Fibroblast of peridontal ligament (primary cell): ENCODE data around the gene DCAF4.
"Not testable (repeated sequence)": the region's sequence is repeated elsewhere in the genome, so short reads cannot be mapped to it uniquely, and the experiment has no call there.

Experiments used
- DNase-seq: peaks from one replicate; pipeline ENCODE4 v3.0.0-alpha.2; 2010; ENCODE audit errors: extremely low read depth

Gene DCAF4

GRCh38 chr14:72932893-72933292 is 6.6 kb downstream of the DCAF4 start:
- DNase-seq = no peak

DNA sequence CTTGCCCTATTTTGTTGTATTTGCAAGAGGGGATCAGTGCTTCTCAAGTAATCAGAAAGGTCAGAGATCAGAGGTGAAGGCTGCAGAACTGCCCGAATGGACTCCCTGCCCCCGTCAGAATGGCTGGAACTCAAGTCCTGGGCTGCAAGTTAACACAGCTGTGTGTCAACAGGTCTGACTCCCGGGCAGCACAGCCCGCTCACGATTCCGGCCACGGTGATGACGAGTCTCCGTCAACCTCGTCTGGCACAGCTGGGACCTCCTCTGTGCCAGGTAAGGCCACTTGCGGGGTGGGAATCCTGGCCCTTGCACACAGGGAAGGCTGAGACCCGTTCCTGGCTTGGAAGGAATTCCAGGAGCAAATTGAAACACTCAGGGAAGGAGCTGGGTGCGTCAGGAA is 13.4 kb downstream of the DCAF4 start:
- no peak for DNase-seq

- DNase-seq = no peak
These were observed 15.2 kb downstream of the DCAF4 start for GRCh38 chr14:72941286-72941985.

DNA sequence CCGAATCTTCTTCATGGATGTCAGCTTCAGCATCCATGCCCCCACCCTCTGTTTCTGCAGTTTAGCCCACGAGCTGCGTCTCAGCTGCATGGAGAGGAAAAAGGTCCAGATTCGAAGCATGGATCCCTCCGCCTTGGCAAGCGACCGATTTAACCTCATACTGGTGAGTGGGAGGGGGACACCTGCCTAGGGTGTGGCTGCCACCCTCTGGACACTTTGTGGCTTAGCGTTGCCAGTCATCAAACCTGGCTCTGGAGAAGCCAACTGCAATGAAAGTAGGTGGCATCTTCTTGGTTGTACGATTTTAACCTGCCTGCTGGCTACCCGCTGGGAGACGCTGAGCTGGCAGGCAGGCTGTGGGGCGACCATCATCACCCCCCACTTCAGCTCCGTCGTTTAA is 16.7 kb downstream of the DCAF4 start:
- DNase-seq = no peak

DNA sequence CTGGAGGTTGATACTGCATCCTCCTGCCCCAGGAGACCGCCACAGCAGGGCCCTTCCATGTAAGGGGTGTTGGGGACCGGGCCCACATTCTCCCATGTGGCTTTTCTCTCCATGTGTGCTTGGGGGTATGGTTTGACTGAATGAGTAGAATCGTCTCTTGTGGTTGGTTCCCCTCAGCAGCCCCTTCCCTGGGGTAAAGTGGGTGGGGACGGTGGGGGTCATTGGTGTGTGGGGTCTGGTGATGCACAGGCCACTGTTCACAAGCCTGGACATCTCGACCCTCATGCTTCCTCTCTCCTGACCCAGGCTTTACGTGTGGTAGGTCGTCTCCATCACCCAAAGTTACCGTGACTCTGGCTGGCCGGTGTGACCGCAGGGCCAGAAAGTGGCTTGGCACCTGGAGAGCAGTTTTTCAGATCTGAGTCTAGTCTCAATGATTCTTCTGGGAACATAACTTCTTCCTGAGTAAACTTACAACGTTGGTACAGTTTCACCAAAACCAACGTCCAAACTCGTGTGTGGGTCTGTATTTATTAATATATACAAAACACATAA is 17.7 kb downstream of the DCAF4 start:
- no peak for DNase-seq

GRCh38 chr14:72945356-72946027 is 19.2 kb downstream of the DCAF4 start:
- no peak for DNase-seq

DNA sequence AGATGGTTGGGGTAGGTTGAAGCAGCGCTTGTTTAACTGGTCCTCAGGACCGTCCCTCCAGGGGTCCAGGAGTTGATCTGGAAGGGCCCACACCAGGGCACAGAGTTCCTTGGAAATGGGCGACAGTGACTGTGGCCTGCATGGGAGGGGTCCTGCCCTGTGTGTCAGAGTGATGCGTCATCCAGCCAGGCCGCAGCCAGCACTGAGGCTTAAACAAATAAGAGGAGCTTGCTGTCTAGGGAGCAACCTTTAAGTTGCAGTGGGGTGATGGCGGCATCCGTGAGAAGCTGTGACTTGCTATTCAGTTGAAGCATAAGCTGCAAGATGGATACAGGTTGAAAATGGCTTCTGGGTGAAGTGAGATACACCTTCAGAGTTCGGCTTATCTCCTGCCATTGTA is 20.2 kb downstream of the DCAF4 start:
- DNase-seq = no peak

DNA sequence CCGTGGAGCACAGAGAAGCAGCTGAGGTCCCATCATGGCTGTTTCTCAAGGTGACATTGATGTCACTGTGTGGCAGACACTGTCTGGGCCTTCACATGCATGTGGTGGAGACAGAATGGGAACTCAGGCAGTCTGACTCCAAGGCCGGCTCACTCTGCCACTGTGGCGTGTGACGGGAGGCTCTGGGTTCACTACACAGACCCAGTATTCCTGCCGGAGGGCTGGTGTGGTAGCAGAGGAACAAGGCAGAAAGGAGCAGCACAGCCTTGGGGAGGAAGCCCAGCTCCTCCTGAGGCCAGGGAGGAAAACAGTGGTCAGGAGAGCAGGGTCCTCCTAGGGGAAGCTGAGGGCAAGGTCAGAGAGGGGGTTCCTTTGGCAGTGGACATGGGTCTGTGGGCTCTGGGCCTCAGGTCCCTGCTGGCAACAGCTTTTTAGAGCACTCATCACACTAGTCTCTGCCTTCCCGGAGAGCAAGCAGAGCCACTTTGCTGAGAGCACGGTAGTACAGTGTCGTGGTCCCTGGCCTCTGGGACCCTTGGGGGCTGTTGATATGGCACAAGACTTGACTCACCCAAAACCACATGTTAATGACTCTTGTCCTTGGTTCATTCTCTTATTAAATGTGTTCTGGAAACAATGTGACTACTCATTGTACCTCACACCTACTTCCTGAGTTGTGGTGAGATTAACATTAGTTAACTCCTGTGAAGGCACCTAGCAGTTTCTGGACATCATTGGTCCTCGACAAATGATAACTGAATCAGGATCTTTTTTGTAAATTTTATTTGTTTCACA is 21.3 kb downstream of the DCAF4 start:
- DNase-seq = no peak

DNA sequence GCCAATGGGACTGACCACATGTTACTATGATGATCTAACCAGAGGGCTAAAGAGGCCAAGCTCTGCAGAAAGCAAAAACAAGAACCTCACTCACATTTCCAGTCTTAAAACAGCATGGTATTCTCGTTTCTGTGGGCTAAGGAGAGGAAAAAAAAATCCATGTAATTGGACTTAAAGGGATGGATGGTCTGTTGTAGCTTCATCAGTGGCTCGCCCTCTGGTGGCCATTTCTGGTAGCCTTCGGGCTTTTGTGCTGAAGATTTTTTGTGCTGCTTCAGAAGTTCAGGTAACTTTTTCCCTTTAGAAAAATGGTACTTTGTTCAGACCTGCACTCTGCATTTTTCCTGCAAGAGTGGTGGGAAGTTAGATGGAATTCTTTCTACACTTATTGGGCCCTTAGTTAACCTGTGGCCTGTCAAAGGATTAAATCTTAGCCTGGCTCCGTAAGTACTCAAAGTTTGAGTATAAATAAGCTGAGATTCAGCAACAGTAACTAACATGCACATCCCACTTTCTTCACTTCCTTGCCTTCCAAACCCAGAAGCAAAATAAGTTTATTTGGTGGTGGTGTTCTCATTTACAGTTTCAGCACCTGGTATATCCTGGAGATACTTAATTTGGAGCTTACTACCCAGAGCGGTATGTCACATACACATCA is 22.3 kb downstream of the DCAF4 start:
- DNase-seq = peak; percentile 84

GRCh38 chr14:72952171-72952570 is 25.9 kb downstream of the DCAF4 start:
- no peak for DNase-seq

- not testable (repeated sequence) for DNase-seq
These were observed 30.5 kb downstream of the DCAF4 start for GRCh38 chr14:72956741-72957140.

GRCh38 chr14:72957213-72957612 is 30.9 kb downstream of the DCAF4 start:
- no peak for DNase-seq

GRCh38 chr14:72958548-72958947 is 32.3 kb downstream of the DCAF4 start:
- DNase-seq = no peak

- DNase-seq = not testable (repeated sequence)
These were observed 34.8 kb downstream of the DCAF4 start for GRCh38 chr14:72961016-72961415.

DNA sequence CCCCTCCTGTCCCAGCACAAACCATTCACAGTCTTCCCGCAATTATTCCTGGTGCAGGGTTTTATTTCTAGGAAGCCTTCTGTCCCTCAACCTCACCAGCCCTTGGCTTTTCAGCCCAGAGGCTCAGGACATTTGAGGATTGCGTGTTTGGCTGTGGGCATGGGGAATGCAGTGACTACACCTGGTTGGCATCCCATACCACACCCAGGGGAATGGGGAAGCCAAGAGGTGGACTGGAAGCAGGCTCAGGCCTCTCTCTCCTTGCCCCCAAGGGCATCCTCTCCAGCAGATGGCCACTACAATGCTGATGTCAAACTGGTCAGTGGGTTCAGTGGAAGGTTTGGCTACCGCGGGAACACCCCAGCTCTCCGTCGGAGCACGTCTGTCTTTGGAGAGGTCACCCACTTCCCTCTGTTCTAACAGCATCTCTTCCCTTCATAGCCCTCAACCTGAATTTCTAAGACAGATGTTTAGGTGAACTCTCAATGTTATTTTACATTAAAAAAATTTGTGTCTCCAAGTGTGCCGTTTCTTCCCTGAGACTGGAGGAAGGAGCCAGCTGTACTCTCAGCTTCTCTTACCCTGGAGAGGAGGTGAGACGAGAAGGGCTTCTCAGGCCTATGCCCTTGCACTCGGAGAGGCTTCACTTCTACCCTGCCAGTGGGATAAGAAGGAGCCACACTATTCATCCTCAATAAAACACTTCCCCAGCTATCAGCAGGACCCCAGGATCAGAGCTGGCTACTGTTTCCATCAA is 35.5 kb downstream of the DCAF4 start:
- DNase-seq = no peak

GRCh38 chr14:72962336-72962754 is 36.1 kb downstream of the DCAF4 start:
- peak; percentile 80 for DNase-seq

GRCh38 chr14:72962829-72963312 is 36.6 kb downstream of the DCAF4 start:
- DNase-seq = peak; percentile 82

GRCh38 chr14:72965249-72965648 is 39.0 kb downstream of the DCAF4 start:
- DNase-seq = peak; percentile 8

DNA sequence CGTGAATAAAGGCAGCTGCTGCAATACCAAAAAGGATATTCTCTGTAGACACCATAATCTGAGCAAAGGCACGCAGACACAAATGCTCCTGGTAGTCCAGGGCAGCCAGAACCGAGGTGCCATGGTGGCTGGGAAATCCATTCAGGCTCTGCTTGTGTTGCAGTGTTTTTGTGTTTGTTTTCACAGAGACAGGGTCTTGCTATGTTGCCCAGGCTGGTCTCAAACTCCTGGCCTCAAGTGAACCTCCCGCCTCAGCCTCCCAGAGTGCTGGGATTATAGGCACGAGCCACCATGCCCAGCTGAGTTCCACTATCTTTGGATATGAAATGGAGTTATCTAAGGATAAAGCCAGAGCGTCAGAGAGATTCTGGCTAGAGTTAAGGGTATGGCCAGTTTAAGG is 39.8 kb downstream of the DCAF4 start:
- DNase-seq = no peak

DNA sequence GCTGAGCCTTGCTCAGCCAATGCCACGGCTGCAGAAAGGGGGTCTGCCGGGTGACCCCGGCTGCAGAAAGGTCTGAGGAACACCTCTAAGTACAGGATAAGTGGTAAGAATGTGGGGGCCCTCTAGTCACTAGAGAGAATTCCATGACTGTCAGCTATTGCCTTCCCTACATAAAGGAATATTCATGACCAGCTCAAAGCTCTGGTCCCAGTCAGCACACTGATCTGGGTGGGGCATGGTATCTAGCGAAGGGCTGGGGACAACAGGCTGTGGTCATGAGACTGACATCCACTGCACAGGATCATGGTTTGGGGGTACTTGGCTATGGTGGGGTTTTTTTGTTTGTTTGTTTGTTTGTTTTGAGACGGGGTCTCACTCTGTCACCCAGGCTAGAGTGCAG is 42.1 kb downstream of the DCAF4 start:
- DNase-seq = no peak

GRCh38 chr14:72970058-72970630 is 43.9 kb downstream of the DCAF4 start:
- no peak for DNase-seq
